ENCODE data around the gene CD6. TPM values are rescaled to one million over a fixed set of nuclear protein-coding genes. Genes with fewer than 3 reads are reported as not detected.
A peak's percentile ranks its signal among the peaks of the same experiment; 100 is the strongest.

Gene CD6
- total RNA-seq, 1 donor from 2014 or later = 0.70 TPM

GRCh38 chr11:60927600-60927999 lies 43.9 kb upstream of the CD6 start:
- H3K4me1 Mint-ChIP-seq (ENCODE audit: unreplicated experiment) = peaks cover 11% of the 10 kb centered on the region
- no peaks in the 10 kb centered on the region for H3K27me3 Mint-ChIP-seq
- no peak overlapping the region for H3K4me3 Mint-ChIP-seq
- H3K36me3 Mint-ChIP-seq = peaks cover 8% of the 10 kb centered on the region
- no peak for TF ChIP-seq CTCF (conservative IDR thresholded peaks at IDR 0.05)
- DNase-seq (ENCODE audit: extremely low spot score, unreplicated experiment) = no peak
- H3K9me3 Mint-ChIP-seq = no peaks in the 10 kb centered on the region
- no peak overlapping the region for H3K27ac Mint-ChIP-seq

GRCh38 chr11:60928563-60929001 lies 42.9 kb upstream of the CD6 start:
- H3K9me3 Mint-ChIP-seq = no peaks in the 10 kb centered on the region
- H3K27me3 Mint-ChIP-seq = no peaks in the 10 kb centered on the region
- peaks cover 8% of the 10 kb centered on the region for H3K36me3 Mint-ChIP-seq
- no peak overlapping the region for H3K4me3 Mint-ChIP-seq
- peaks cover 11% of the 10 kb centered on the region for H3K4me1 Mint-ChIP-seq (ENCODE audit: unreplicated experiment)
- no peak for DNase-seq (ENCODE audit: extremely low spot score, unreplicated experiment)
- TF ChIP-seq CTCF (conservative IDR thresholded peaks at IDR 0.05) = no peak
- H3K27ac Mint-ChIP-seq = no peak overlapping the region

GRCh38 chr11:60929764-60930163 lies 41.7 kb upstream of the CD6 start:
- Mint-ChIP-seq H3K4me1 (ENCODE audit: unreplicated experiment) (peaks cover 11% of the 10 kb centered on the region), H3K27me3 (no peaks in the 10 kb centered on the region), H3K27ac (peak overlapping the region; percentile 67), H3K9me3 (no peaks in the 10 kb centered on the region), H3K4me3 (no peak overlapping the region), H3K36me3 (peaks cover 13% of the 10 kb centered on the region)
- no peak for TF ChIP-seq CTCF (conservative IDR thresholded peaks at IDR 0.05)
- DNase-seq (ENCODE audit: extremely low spot score, unreplicated experiment) = no peak

GRCh38 chr11:60930394-60930793 lies 41.1 kb upstream of the CD6 start:
- Mint-ChIP-seq H3K27ac (no peak overlapping the region), H3K9me3 (no peaks in the 10 kb centered on the region), H3K36me3 (peaks cover 13% of the 10 kb centered on the region), H3K4me3 (no peak overlapping the region), H3K4me1 (ENCODE audit: unreplicated experiment) (peaks cover 8% of the 10 kb centered on the region), H3K27me3 (no peaks in the 10 kb centered on the region)
- no peak for DNase-seq (ENCODE audit: extremely low spot score, unreplicated experiment)
- TF ChIP-seq CTCF (conservative IDR thresholded peaks at IDR 0.05) = no peak

- no peak overlapping the region for H3K4me3 Mint-ChIP-seq
- peaks cover 10% of the 10 kb centered on the region for H3K36me3 Mint-ChIP-seq
- no peaks in the 10 kb centered on the region for H3K9me3 Mint-ChIP-seq
- H3K27me3 Mint-ChIP-seq = no peaks in the 10 kb centered on the region
- DNase-seq (ENCODE audit: extremely low spot score, unreplicated experiment) = no peak
- no peak for TF ChIP-seq CTCF (conservative IDR thresholded peaks at IDR 0.05)
- no peaks in the 10 kb centered on the region for H3K4me1 Mint-ChIP-seq (ENCODE audit: unreplicated experiment)
- H3K27ac Mint-ChIP-seq = no peak overlapping the region
Measured at GRCh38 chr11:60931917-60932316, 39.6 kb upstream of the CD6 start.
